ENCODE measurements around the gene SURF4.
A peak's percentile ranks its signal among the peaks of the same experiment; 100 is the strongest.
"Not testable (repeated sequence)": the region's sequence is repeated elsewhere in the genome, so short reads cannot be mapped to it uniquely, and the experiment has no call there.

SURF4 gene

GRCh38 chr9:133340256-133340655 lies 35.6 kb downstream of the SURF4 start:
- Histone ChIP-seq H3K4me1 (ENCODE audit: insufficient read depth, low read length) (peaks cover 7% of the 10 kb centered on the region), H3K4me3 (ENCODE audit: low read length) (no peak overlapping the region), H3K9me3 (ENCODE audit: low read length) (no peaks in the 10 kb centered on the region), H3K36me3 (ENCODE audit: insufficient read depth, low read length) (peaks cover 59% of the 10 kb centered on the region), H3K27me3 (ENCODE audit: insufficient read depth, low read length) (no peaks in the 10 kb centered on the region), H2AFZ (ENCODE audit: low read depth, low read length) (no peak overlapping the region)

GRCh38 chr9:133339641-133340040 lies 36.2 kb downstream of the SURF4 start:
- peaks cover 55% of the 10 kb centered on the region for H3K36me3 ChIP-seq (ENCODE audit: insufficient read depth, low read length)
- H3K4me3 ChIP-seq (ENCODE audit: low read length): no peak overlapping the region
- no peaks in the 10 kb centered on the region for H3K9me3 ChIP-seq (ENCODE audit: low read length)

GRCh38 chr9:133335924-133336811 lies 39.7 kb downstream of the SURF4 start, which contains the start of gene SURF6:
Gene SURF6 (minus strand): TSS chr9:133336188. CDS start chr9:133336132, 56 bp downstream.
- Histone ChIP-seq H2AFZ (ENCODE audit: low read depth, low read length) (peak within 1 kb of the TSS; percentile 68), H3K27me3 (ENCODE audit: insufficient read depth, low read length) (no peaks in the 10 kb centered on the region), H3K4me1 (ENCODE audit: insufficient read depth, low read length) (peaks cover 15% of the 10 kb centered on the region), H3K4me3 (ENCODE audit: low read length) (peak within 1 kb of the TSS; percentile 70), H3K36me3 (ENCODE audit: insufficient read depth, low read length) (peaks cover 58% of the 10 kb centered on the region), H3K9me3 (ENCODE audit: low read length) (no peaks in the 10 kb centered on the region)

More at GRCh38 chr9:133339641-133340040, 36.2 kb downstream of the SURF4 start:
- Histone ChIP-seq H3K27me3 (ENCODE audit: insufficient read depth, low read length) (no peaks in the 10 kb centered on the region), H3K4me1 (ENCODE audit: insufficient read depth, low read length) (peaks cover 13% of the 10 kb centered on the region), H2AFZ (ENCODE audit: low read depth, low read length) (no peak overlapping the region)

GRCh38 chr9:133334888-133335287 lies 41.0 kb downstream of the SURF4 start:
- not testable (repeated sequence) for H3K27me3 ChIP-seq (ENCODE audit: insufficient read depth, low read length); H3K9me3 ChIP-seq (ENCODE audit: low read length); H2AFZ ChIP-seq (ENCODE audit: low read depth, low read length)
- Histone ChIP-seq H3K4me1 (ENCODE audit: insufficient read depth, low read length) (peaks cover 15% of the 10 kb centered on the region), H3K4me3 (ENCODE audit: low read length) (peak overlapping the region; percentile 70), H3K36me3 (ENCODE audit: insufficient read depth, low read length) (peaks cover 53% of the 10 kb centered on the region)

- no peaks in the 10 kb centered on the region for H3K27me3 ChIP-seq (ENCODE audit: insufficient read depth, low read length)
- no peaks in the 10 kb centered on the region for H3K9me3 ChIP-seq (ENCODE audit: low read length)
- H2AFZ ChIP-seq (ENCODE audit: low read depth, low read length): no peak overlapping the region
- H3K4me1 ChIP-seq (ENCODE audit: insufficient read depth, low read length): peaks cover 15% of the 10 kb centered on the region
- no peak overlapping the region for H3K4me3 ChIP-seq (ENCODE audit: low read length)
- peaks cover 51% of the 10 kb centered on the region for H3K36me3 ChIP-seq (ENCODE audit: insufficient read depth, low read length)
Measured at GRCh38 chr9:133334161-133334560, 41.7 kb downstream of the SURF4 start.

- H2AFZ ChIP-seq (ENCODE audit: low read depth, low read length): no peak overlapping the region
- no peaks in the 10 kb centered on the region for H3K9me3 ChIP-seq (ENCODE audit: low read length)
- no peak overlapping the region for H3K4me3 ChIP-seq (ENCODE audit: low read length)
- H3K27me3 ChIP-seq (ENCODE audit: insufficient read depth, low read length): no peaks in the 10 kb centered on the region
- H3K36me3 ChIP-seq (ENCODE audit: insufficient read depth, low read length): peaks cover 47% of the 10 kb centered on the region
- peaks cover 15% of the 10 kb centered on the region for H3K4me1 ChIP-seq (ENCODE audit: insufficient read depth, low read length)
Measured at GRCh38 chr9:133333566-133333965, 42.3 kb downstream of the SURF4 start.

GRCh38 chr9:133333011-133333410 lies 42.8 kb downstream of the SURF4 start:
- H3K36me3 ChIP-seq (ENCODE audit: insufficient read depth, low read length): peaks cover 47% of the 10 kb centered on the region
- no peaks in the 10 kb centered on the region for H3K27me3 ChIP-seq (ENCODE audit: insufficient read depth, low read length)
- H2AFZ ChIP-seq (ENCODE audit: low read depth, low read length): no peak overlapping the region
- H3K9me3 ChIP-seq (ENCODE audit: low read length): no peaks in the 10 kb centered on the region
- H3K4me3 ChIP-seq (ENCODE audit: low read length): no peak overlapping the region
- peaks cover 15% of the 10 kb centered on the region for H3K4me1 ChIP-seq (ENCODE audit: insufficient read depth, low read length)

- H3K27me3 ChIP-seq (ENCODE audit: insufficient read depth, low read length): no peaks in the 10 kb centered on the region
- no peaks in the 10 kb centered on the region for H3K9me3 ChIP-seq (ENCODE audit: low read length)
- no peak overlapping the region for H2AFZ ChIP-seq (ENCODE audit: low read depth, low read length)
- peaks cover 47% of the 10 kb centered on the region for H3K36me3 ChIP-seq (ENCODE audit: insufficient read depth, low read length)
- peaks cover 15% of the 10 kb centered on the region for H3K4me1 ChIP-seq (ENCODE audit: insufficient read depth, low read length)
- no peak overlapping the region for H3K4me3 ChIP-seq (ENCODE audit: low read length)
Measured at GRCh38 chr9:133332381-133332730, 43.5 kb downstream of the SURF4 start.

GRCh38 chr9:133331641-133332380 lies 44.0 kb downstream of the SURF4 start:
- Histone ChIP-seq H2AFZ (ENCODE audit: low read depth, low read length) (no peak overlapping the region), H3K4me3 (ENCODE audit: low read length) (no peak overlapping the region), H3K4me1 (ENCODE audit: insufficient read depth, low read length) (peaks cover 15% of the 10 kb centered on the region), H3K9me3 (ENCODE audit: low read length) (no peaks in the 10 kb centered on the region), H3K36me3 (ENCODE audit: insufficient read depth, low read length) (peaks cover 47% of the 10 kb centered on the region), H3K27me3 (ENCODE audit: insufficient read depth, low read length) (no peaks in the 10 kb centered on the region)

- no peak overlapping the region for H3K4me3 ChIP-seq (ENCODE audit: low read length)
- peaks cover 11% of the 10 kb centered on the region for H3K4me1 ChIP-seq (ENCODE audit: insufficient read depth, low read length)
- H2AFZ ChIP-seq (ENCODE audit: low read depth, low read length): no peak overlapping the region
- no peaks in the 10 kb centered on the region for H3K9me3 ChIP-seq (ENCODE audit: low read length)
- no peaks in the 10 kb centered on the region for H3K27me3 ChIP-seq (ENCODE audit: insufficient read depth, low read length)
- peaks cover 47% of the 10 kb centered on the region for H3K36me3 ChIP-seq (ENCODE audit: insufficient read depth, low read length)
Measured at GRCh38 chr9:133331221-133331620, 44.6 kb downstream of the SURF4 start.

GRCh38 chr9:133329306-133330156 lies 46.3 kb downstream of the SURF4 start:
- peaks cover 43% of the 10 kb centered on the region for H3K36me3 ChIP-seq (ENCODE audit: insufficient read depth, low read length)
- not testable (repeated sequence) for H3K4me1 ChIP-seq (ENCODE audit: insufficient read depth, low read length); H3K27me3 ChIP-seq (ENCODE audit: insufficient read depth, low read length); H2AFZ ChIP-seq (ENCODE audit: low read depth, low read length); H3K9me3 ChIP-seq (ENCODE audit: low read length); H3K4me3 ChIP-seq (ENCODE audit: low read length)

- Histone ChIP-seq H2AFZ (ENCODE audit: low read depth, low read length) (no peak overlapping the region), H3K36me3 (ENCODE audit: insufficient read depth, low read length) (peaks cover 29% of the 10 kb centered on the region), H3K4me3 (ENCODE audit: low read length) (no peak overlapping the region), H3K27me3 (ENCODE audit: insufficient read depth, low read length) (no peaks in the 10 kb centered on the region), H3K4me1 (ENCODE audit: insufficient read depth, low read length) (no peaks in the 10 kb centered on the region), H3K9me3 (ENCODE audit: low read length) (no peaks in the 10 kb centered on the region)
Measured at GRCh38 chr9:133327834-133328484, 47.9 kb downstream of the SURF4 start.
